RCC 7860 (cell line): ENCODE measurements around the gene DDI2.
"Not testable (repeated sequence)": the region's sequence is repeated elsewhere in the genome, so short reads cannot be mapped to it uniquely, and the experiment has no call there.

Experiments used
- DNase-seq: peaks from one replicate; pipeline ENCODE4 v3.0.0-alpha.2; 2015; ENCODE audit warnings: low spot score
- FAIRE-seq: peaks from 2 replicates; lab custom pipeline; 2012; peaks lifted over from hg19 to GRCh38; lab: Jason Lieb, UNC

The DDI2 gene

GRCh38 chr1:15617173-15618076 is at the start of gene DDI2:
TSS of gene DDI2 (plus strand) at chr1:15617458. CDS start at chr1:15617671, 213 bp downstream.
- FAIRE-seq = peak; percentile 61
- DNase-seq = peak; percentile 92

GRCh38 chr1:15568387-15569073 is 48.7 kb upstream of the DDI2 start:
- DNase-seq (no peak), FAIRE-seq (no peak)

- DNase-seq = no peak
Observed at GRCh38 chr1:15570861-15571260, 46.4 kb upstream of the DDI2 start.

GRCh38 chr1:15571266-15571665 is 46.0 kb upstream of the DDI2 start:
- FAIRE-seq (no peak), DNase-seq (no peak)

More at GRCh38 chr1:15570861-15571260, 46.4 kb upstream of the DDI2 start:
- no peak for FAIRE-seq

GRCh38 chr1:15573477-15573876 is 43.8 kb upstream of the DDI2 start:
- DNase-seq (no peak), FAIRE-seq (no peak)

- no peak for DNase-seq
- no peak for FAIRE-seq
Observed at GRCh38 chr1:15574741-15575140, 42.5 kb upstream of the DDI2 start.

GRCh38 chr1:15575549-15576150 is 41.6 kb upstream of the DDI2 start:
- FAIRE-seq (no peak), DNase-seq (no peak)

GRCh38 chr1:15577691-15578090 is 39.6 kb upstream of the DDI2 start:
- DNase-seq (no peak), FAIRE-seq (no peak)

- DNase-seq = no peak
- FAIRE-seq = no peak
Observed at GRCh38 chr1:15578921-15579682, 38.2 kb upstream of the DDI2 start.

GRCh38 chr1:15579683-15580047 is 37.6 kb upstream of the DDI2 start:
- no peak for DNase-seq
- FAIRE-seq = no peak

GRCh38 chr1:15583016-15583706 is 34.1 kb upstream of the DDI2 start:
- FAIRE-seq (no peak), DNase-seq (no peak)

GRCh38 chr1:15584489-15585363 is 32.5 kb upstream of the DDI2 start, which contains the start of gene AGMAT:
TSS of gene AGMAT (minus strand) at chr1:15585051. CDS start at chr1:15584967, 84 bp downstream.
- DNase-seq (no peak), FAIRE-seq (no peak)

GRCh38 chr1:15592285-15592684 is 25.0 kb upstream of the DDI2 start:
- DNase-seq (no peak), FAIRE-seq (no peak)

GRCh38 chr1:15595809-15596617 is 21.2 kb upstream of the DDI2 start:
- FAIRE-seq = no peak
- no peak for DNase-seq

- no peak for DNase-seq
- no peak for FAIRE-seq
Observed at GRCh38 chr1:15598436-15598835, 18.8 kb upstream of the DDI2 start.

GRCh38 chr1:15603050-15603965 is 13.9 kb upstream of the DDI2 start:
- FAIRE-seq = peak; percentile 69
- DNase-seq = peak; percentile 87

- not testable (repeated sequence) for FAIRE-seq, DNase-seq
Observed at GRCh38 chr1:15603966-15604282, 13.3 kb upstream of the DDI2 start.
